IMR-90 (cell line): ENCODE data around the gene TYRP1. TPM values are rescaled to one million over a fixed set of nuclear protein-coding genes. Genes with fewer than 3 reads are reported as not detected.

Source experiments
- ATAC-seq: fragments of 200-7000 bp; cut with Tn5 transposase; 2 replicates; pipeline ENCODE4 v1.9.1; 2020; ENCODE audit warnings: low read depth, mild to moderate bottlenecking, moderate library complexity
- BruUV-seq: library from RNA; stranded (reverse); fragments of 400-500 nt; replicated peaks from 2 replicates; lab custom pipeline; 2021; lab: Mats Ljungman, UMichigan
- CTCF ChIA-PET: fragments of 300-600 bp; formaldehyde crosslinking; extraction: SDS; loops from one replicate; lab custom pipeline; 2021; ENCODE audit warnings: antibody characterized with exemption; lab: Yijun Ruan, JAX
- POLR2A ChIA-PET: fragments of 300-600 bp; sonication (Branson Sonifier 250); formaldehyde crosslinking; loops from one replicate; lab custom pipeline; 2022; ENCODE audit warnings: antibody characterized with exemption; ENCODE audit not compliant: unreplicated experiment; lab: Charles Lee
- DNase-seq: peaks from one replicate; pipeline ENCODE4 v3.0.0; 2013
- H2AFZ ChIP-seq: replicated peaks from 2 replicates; pipeline ENCODE3; 2013; ENCODE audit warnings: low read length, mild to moderate bottlenecking; ENCODE audit not compliant: poor library complexity
- H2AK5ac ChIP-seq: 2 replicates; pipeline ENCODE4 v1.6.1; 2013; ENCODE audit warnings: low read depth, low read length, inconsistent platforms
- H2AK9ac ChIP-seq: replicated peaks from 2 replicates; pipeline ENCODE3; 2013; ENCODE audit warnings: mild to moderate bottlenecking, low read depth, low read length, moderate library complexity; ENCODE audit not compliant: poor library complexity
- H2BK120ac ChIP-seq: 2 replicates; pipeline ENCODE4 v1.6.1; 2013; ENCODE audit warnings: low read depth, low read length, inconsistent platforms
- H2BK15ac ChIP-seq: 3 replicates; pipeline ENCODE4 v1.6.1; 2013; ENCODE audit warnings: low read depth, low read length, inconsistent platforms
- H2BK20ac ChIP-seq: 2 replicates; pipeline ENCODE4 v1.6.1; 2013; ENCODE audit warnings: low read depth, mild to moderate bottlenecking, inconsistent platforms, low read length, moderate library complexity
- H2BK5ac ChIP-seq: 2 replicates; pipeline ENCODE4 v1.6.1; 2013; ENCODE audit warnings: mild to moderate bottlenecking, low read depth, low read length, inconsistent platforms; ENCODE audit not compliant: poor library complexity, severe bottlenecking
- H3K14ac ChIP-seq: replicated peaks from 2 replicates; pipeline ENCODE4 v1.6.1; 2013; ENCODE audit warnings: low read depth, low read length, inconsistent platforms
- H3K18ac ChIP-seq: 2 replicates; pipeline ENCODE4 v1.6.1; 2013; ENCODE audit warnings: low read depth, low read length, control low read depth
- H3K23ac ChIP-seq: 2 replicates; pipeline ENCODE4 v1.6.1; 2013; ENCODE audit warnings: low read depth, low read length, inconsistent platforms
- H3K27ac ChIP-seq: 2 replicates; pipeline ENCODE4 v1.5.1; 2013; ENCODE audit warnings: mild to moderate bottlenecking, control low read depth, low read length; ENCODE audit not compliant: insufficient read depth
- H3K27me3 ChIP-seq: 2 replicates; pipeline ENCODE4 v1.6.1; 2013; ENCODE audit warnings: low read length; ENCODE audit not compliant: control insufficient read depth, insufficient read depth
- H3K36me3 ChIP-seq: 2 replicates; pipeline ENCODE4 v1.6.1; 2013; ENCODE audit warnings: low read length, mixed read lengths; ENCODE audit not compliant: control insufficient read depth, insufficient read depth
- H3K4ac ChIP-seq: 2 replicates; pipeline ENCODE4 v1.6.1; 2013; ENCODE audit warnings: low read depth, low read length, inconsistent platforms
- H3K4me1 ChIP-seq: 2 replicates; pipeline ENCODE4 v1.6.1; 2013; ENCODE audit warnings: low read length, mixed read lengths; ENCODE audit not compliant: control insufficient read depth, insufficient read depth
- H3K4me2 ChIP-seq: 2 replicates; pipeline ENCODE4 v1.6.1; 2013; ENCODE audit warnings: low read depth, mild to moderate bottlenecking, control low read depth, low read length, moderate library complexity
- H3K4me3 ChIP-seq: 2 replicates; pipeline ENCODE4 v1.5.1; 2013; ENCODE audit warnings: low read depth, mild to moderate bottlenecking, control low read depth, low read length, moderate library complexity; ENCODE audit not compliant: insufficient read depth
- H3K56ac ChIP-seq: 2 replicates; pipeline ENCODE4 v1.6.1; 2013; ENCODE audit warnings: low read length, inconsistent platforms; ENCODE audit not compliant: insufficient read depth; ENCODE audit errors: extremely low read depth
- H3K79me1 ChIP-seq, 2 experiments: 2 replicates each; pipeline ENCODE4 v1.6.1; 2013; ENCODE audit warnings: low read length in 2 of 2, inconsistent platforms in 1 of 2, low read depth in 1 of 2
- H3K9ac ChIP-seq: 2 replicates; pipeline ENCODE4 v1.6.1; 2013; ENCODE audit warnings: low read depth, low read length, control low read depth
- H3K9me1 ChIP-seq: 2 replicates; pipeline ENCODE4 v1.6.1; 2013; ENCODE audit warnings: low read length, inconsistent platforms; ENCODE audit not compliant: insufficient read depth
- H3K9me3 ChIP-seq: 2 replicates; pipeline ENCODE4 v1.6.1; 2013; ENCODE audit warnings: low read length; ENCODE audit not compliant: control insufficient read depth, insufficient read depth
- H4K20me1 ChIP-seq: 2 replicates; pipeline ENCODE4 v1.6.1; 2013; ENCODE audit warnings: low read length, inconsistent platforms; ENCODE audit not compliant: insufficient read depth
- H4K5ac ChIP-seq: 2 replicates; pipeline ENCODE4 v1.6.1; 2013; ENCODE audit warnings: mild to moderate bottlenecking, low read depth, low read length, control low read depth
- H4K8ac ChIP-seq, 2 experiments: 2 replicates each; pipeline ENCODE4 v1.6.1; 2013; ENCODE audit warnings: low read depth in 2 of 2, low read length in 2 of 2, control low read depth in 1 of 2, inconsistent platforms in 1 of 2
- H4K91ac ChIP-seq: 2 replicates; pipeline ENCODE4 v1.6.1; 2013; ENCODE audit warnings: low read depth, low read length, inconsistent platforms; ENCODE audit not compliant: insufficient read depth
- CEBPB ChIP-seq: IDR thresholded peaks from 2 replicates; pipeline ENCODE4 v1.6.1; 2012; ENCODE audit warnings: low read depth, low read length, improper control_type of control experiment
- ELK1 ChIP-seq: fragments of 150-350 bp; IDR thresholded peaks from 2 replicates; pipeline ENCODE4 v1.6.1; 2016; ENCODE audit warnings: low read depth, mild to moderate bottlenecking, low read length, moderate library complexity, borderline replicate concordance
- POLR2A ChIP-seq: IDR thresholded peaks from 2 replicates; pipeline ENCODE4 v1.6.1; 2012; ENCODE audit warnings: mild to moderate bottlenecking, low read depth, low read length
- SMC3 ChIP-seq: fragments of 150-350 bp; IDR thresholded peaks from 2 replicates; pipeline ENCODE4 v1.6.1; 2016; ENCODE audit warnings: low read depth, mild to moderate bottlenecking, antibody characterized with exemption, low read length, moderate library complexity
- WGBS, 2 experiments: methylation state at CpG; one replicate each; pipeline versions ENCODE4 v1.1.5 to v1.1.7; 2013; ENCODE audit warnings: missing lambda C conversion rate in 2 of 2; ENCODE audit not compliant: insufficient read length in 1 of 2; ENCODE audit errors: extremely low coverage in 2 of 2; 5-methylcytosine and 5-hydroxymethylcytosine counted together
- dilution Hi-C: fragments of 300-500 bp; cut with HindIII; formaldehyde crosslinking; loops from one replicate; pipeline ENCODE4 v1.14.3; 2018; ENCODE audit warnings: low sequenced_read_pairs; ENCODE audit not compliant: unreplicated experiment
- in situ Hi-C: fragments of 300-500 bp; cut with MboI; formaldehyde crosslinking; loops from 3 replicates; pipeline ENCODE4 v1.14.3; 2019; ENCODE audit warnings: low sequenced_read_pairs, inconsistent platforms, mixed read lengths
- intact Hi-C: fragments of 100-400 bp; cut with micrococcal nuclease; formaldehyde crosslinking; loops from 2 replicates; pipeline ENCODE4 v1.10.0; 2022
- polyA plus RNA-seq, 3 experiments: library from polyadenylated mRNA; depleted of rRNA; stranded (reverse); fragments of >200 nt; gene quantifications; 2 replicates each; pipeline ENCODE4 v1.2.3, GENCODE V29; 2012; ENCODE audit warnings: low replicate concordance in 1 of 3
- total RNA-seq: library from RNA; depleted of rRNA; stranded (reverse); fragments of >200 nt; gene quantifications from 2 replicates; pipeline ENCODE4 v1.2.3, GENCODE V29; 2012

TYRP1 gene
- total and polyA plus RNA-seq, 2 of the 4 experiments (the other 2 are of a cell fraction), result 0.60 to 0.90 TPM

- no peak overlapping the region for H3K4ac ChIP-seq
- no peak overlapping the region for H2AFZ ChIP-seq
- H3K18ac ChIP-seq, result no peak overlapping the region
- no peaks in the 10 kb centered on the region for H3K79me1 ChIP-seq
- H3K9me3 ChIP-seq, result no peaks in the 10 kb centered on the region
- H3K9ac ChIP-seq, result no peak overlapping the region
- no peak overlapping the region for H3K23ac ChIP-seq
- no peak for TF ChIP-seq ELK1
- no peak for TF ChIP-seq POLR2A
- TF ChIP-seq CEBPB, result peak; percentile 63
- no peak for TF ChIP-seq SMC3
- H3K27me3 ChIP-seq, result no peaks in the 10 kb centered on the region
- no peak overlapping the region for H3K56ac ChIP-seq
- H4K5ac ChIP-seq, result no peak overlapping the region
- BruUV-seq, result no TSS peak
- no peak overlapping the region for H4K91ac ChIP-seq
- no peak overlapping the region for H2AK9ac ChIP-seq
- H3K4me2 ChIP-seq, result no peak overlapping the region
- no peaks in the 10 kb centered on the region for H3K9me1 ChIP-seq
- H4K20me1 ChIP-seq, result no peaks in the 10 kb centered on the region
- H4K8ac ChIP-seq, result no peak overlapping the region
- H2BK120ac ChIP-seq, result no peak overlapping the region
- no peak overlapping the region for H2BK20ac ChIP-seq
- no peak overlapping the region for H2BK5ac ChIP-seq
- 60% methylated on average over 1 of the region's 2 CpGs; no CpG with 5 or more reads in 1 of the 2 experiments for WGBS, 2 experiments
- intact Hi-C loops (no loop called here), dilution Hi-C loops (no loop called here), in situ Hi-C loops (no loop called here)
- H3K27ac ChIP-seq, result no peak overlapping the region
- DNase-seq (no peak), ATAC-seq (no peak)
- H3K36me3 ChIP-seq, result no peaks in the 10 kb centered on the region
- no peak overlapping the region for H2AK5ac ChIP-seq
- no peak overlapping the region for H3K4me3 ChIP-seq
- H2BK15ac ChIP-seq, result no peak overlapping the region
- H3K14ac ChIP-seq, result no peak overlapping the region
- ChIA-PET CTCF (no interaction called here), POLR2A (no interaction called here)
- no peaks in the 10 kb centered on the region for H3K4me1 ChIP-seq
Observed at GRCh38 chr9:12656803-12657202, 36.4 kb upstream of the TYRP1 start.
